Adipocyte (in vitro differentiated cells): ENCODE measurements around the gene C11orf21.
"Not testable (repeated sequence)": the region's sequence is repeated elsewhere in the genome, so short reads cannot be mapped to it uniquely, and the experiment has no call there.

ENCODE experiments used
- DNase-seq: peaks from one replicate; pipeline ENCODE4 v3.0.0-alpha.2; 2015; ENCODE audit warnings: low read depth
- H3K27me3 ChIP-seq: replicated peaks from 2 replicates; pipeline ENCODE4 v1.7.0; 2013; ENCODE audit warnings: mild to moderate bottlenecking, low read length, moderate library complexity; ENCODE audit not compliant: control insufficient read depth, insufficient read depth
- H3K36me3 ChIP-seq: 2 replicates; pipeline ENCODE4 v1.7.0; 2013; ENCODE audit warnings: low read length, mild to moderate bottlenecking, moderate library complexity; ENCODE audit not compliant: control insufficient read depth, insufficient read depth, severe bottlenecking
- H3K4me1 ChIP-seq: 2 replicates; pipeline ENCODE4 v1.7.0; 2013; ENCODE audit warnings: mild to moderate bottlenecking, low read length, moderate library complexity; ENCODE audit not compliant: control insufficient read depth, insufficient read depth
- H3K4me3 ChIP-seq: 2 replicates; pipeline ENCODE4 v1.7.0; 2013; ENCODE audit warnings: mild to moderate bottlenecking, low read length, moderate library complexity
- H3K9ac ChIP-seq: 2 replicates; pipeline ENCODE4 v1.7.0; 2013; ENCODE audit warnings: mild to moderate bottlenecking, low read length, moderate library complexity
- H3K9me3 ChIP-seq: 2 replicates; pipeline ENCODE4 v1.7.0; 2013; ENCODE audit warnings: mild to moderate bottlenecking, low read length, moderate library complexity; ENCODE audit not compliant: control insufficient read depth

C11orf21 gene

DNA sequence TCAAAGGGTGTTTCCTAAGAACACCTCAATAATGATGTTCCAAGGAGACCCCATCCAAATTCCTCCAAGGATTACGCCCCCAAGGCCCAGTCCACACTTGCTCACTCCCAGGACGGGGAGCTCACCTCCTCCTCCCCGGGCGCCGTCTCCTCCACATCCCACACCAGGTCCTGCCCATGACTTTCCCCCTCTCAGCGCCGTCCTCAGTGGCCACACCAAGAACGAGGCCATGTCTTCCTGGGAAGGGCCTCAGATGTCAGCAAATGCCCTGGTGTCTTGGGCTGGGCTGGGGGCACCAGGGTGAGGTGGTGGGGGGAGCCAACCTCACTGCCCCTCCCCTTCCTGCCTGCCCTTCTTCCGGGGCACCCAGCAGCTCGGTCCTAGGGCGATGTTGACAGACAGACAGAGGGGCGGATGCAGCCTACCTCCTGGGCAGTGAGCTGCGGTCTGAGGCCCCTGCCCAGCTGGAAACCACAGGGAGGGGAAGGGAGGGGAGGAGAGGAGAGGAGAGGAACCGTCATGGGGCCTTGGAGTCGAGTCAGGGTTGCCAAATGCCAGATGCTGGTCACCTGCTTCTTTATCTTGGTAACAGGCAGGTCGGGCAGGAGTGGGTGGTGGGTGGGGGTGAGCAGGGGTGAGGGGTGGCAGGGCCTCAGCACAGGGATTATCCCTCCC is at the start of gene C11orf21, which contains the start of gene TSPAN32:
Gene C11orf21, minus strand, starts transcription at position 288 of the 675 bp plus-strand sequence. Its CDS starts 110 bp downstream, at position 178.
Gene TSPAN32, plus strand, starts transcription at position 383 of the 675 bp plus-strand sequence. Its CDS starts 137 bp downstream, at position 520.
- Histone ChIP-seq H3K4me1 (peaks cover 12% of the 10 kb centered on the region), H3K36me3 (no peaks in the 10 kb centered on the region), H3K27me3 (peaks cover 23% of the 10 kb centered on the region), H3K4me3 (no peak within 1 kb of the TSS), H3K9me3 (no peaks in the 10 kb centered on the region), H3K9ac (no peak within 1 kb of the TSS)
- peak; percentile 23 for DNase-seq

DNA sequence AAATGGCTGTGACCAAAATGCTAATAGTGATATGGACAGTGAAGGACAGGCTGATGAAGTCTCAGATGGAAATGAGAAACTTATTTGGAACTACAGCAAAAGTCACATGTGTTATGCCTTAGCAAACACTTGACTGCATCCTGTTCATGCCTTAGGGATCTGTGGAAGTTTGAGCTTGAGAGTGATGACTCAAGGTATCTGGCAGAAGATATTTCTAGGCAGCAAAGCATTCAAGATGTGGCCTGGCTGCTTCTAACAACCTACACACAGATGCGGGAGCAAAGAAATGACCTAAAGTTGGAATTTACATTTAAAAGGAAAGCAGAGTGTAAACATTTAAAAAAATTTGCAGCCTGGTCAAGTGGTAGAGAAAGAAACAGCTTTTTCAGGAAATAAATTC is 47.3 kb upstream of the C11orf21 start:
- no peak overlapping the region for H3K9ac ChIP-seq
- peaks cover 35% of the 10 kb centered on the region for H3K9me3 ChIP-seq
- H3K4me3 ChIP-seq, result no peak overlapping the region
- DNase-seq, result no peak
- no peaks in the 10 kb centered on the region for H3K27me3 ChIP-seq
- H3K4me1 ChIP-seq, result no peaks in the 10 kb centered on the region
- no peaks in the 10 kb centered on the region for H3K36me3 ChIP-seq

DNA sequence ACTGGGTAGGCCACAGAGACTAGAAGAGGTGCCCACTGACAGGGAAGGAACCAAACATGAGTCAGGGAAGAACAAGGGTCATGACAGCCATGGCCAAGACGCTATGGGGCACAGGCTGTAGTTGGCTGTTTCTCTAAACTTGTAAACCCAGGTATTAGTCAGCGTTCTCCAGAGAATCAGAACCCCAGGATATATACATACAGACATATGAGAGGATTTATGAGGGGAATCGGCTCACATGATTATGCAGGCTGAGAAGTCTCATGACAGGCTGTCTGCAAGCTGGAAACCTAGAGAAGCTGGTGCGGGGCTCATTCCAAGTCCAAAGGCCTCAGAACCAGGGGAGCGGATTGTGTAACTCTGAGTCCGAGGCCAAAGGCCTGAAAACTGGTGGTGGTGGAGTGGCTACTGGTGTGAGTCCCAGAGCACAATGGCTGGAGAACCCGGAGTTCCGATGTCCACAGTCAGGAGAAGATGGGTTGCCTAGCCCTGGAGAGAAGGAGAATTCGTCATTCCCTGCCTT is 45.7 kb upstream of the C11orf21 start:
- Histone ChIP-seq H3K9ac (no peak overlapping the region), H3K9me3 (peaks cover 33% of the 10 kb centered on the region), H3K4me1 (peaks cover 5% of the 10 kb centered on the region), H3K36me3 (no peaks in the 10 kb centered on the region), H3K27me3 (no peaks in the 10 kb centered on the region), H3K4me3 (no peak overlapping the region)
- DNase-seq, result no peak

DNA sequence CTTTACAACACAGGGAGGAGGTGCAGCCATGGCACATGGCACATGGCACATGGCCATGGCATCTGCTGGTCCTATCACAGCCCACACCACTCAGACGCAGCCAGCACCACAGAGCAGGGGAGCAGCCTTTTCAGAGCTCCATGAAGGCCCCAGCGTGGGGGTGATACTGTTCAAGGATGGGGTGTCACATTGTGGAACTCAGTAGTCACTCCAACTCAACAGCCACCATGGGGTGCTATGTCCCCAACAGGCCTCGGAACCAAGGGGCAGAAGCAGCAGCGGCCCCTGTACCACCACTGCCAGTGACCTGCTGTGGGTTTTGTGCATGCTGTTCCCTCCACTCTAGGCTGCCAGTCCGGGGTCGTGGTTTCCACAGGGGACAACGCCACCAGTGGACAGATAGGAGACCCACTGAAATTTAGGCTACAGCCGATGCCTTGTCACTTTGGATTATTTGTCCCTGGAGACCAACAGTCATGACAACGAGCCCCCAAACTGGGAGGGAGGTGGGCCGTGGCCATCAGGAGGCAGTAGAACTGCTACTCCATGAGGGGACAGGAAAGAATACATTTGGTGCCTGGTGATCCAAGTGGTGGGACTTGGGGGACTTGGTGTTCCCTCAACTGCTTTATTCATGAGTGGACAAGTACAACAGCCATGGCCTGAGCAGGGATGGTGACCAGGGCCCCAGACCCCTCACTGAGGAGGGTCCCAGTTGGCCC is 45.0 kb upstream of the C11orf21 start:
- Histone ChIP-seq H3K27me3 (no peaks in the 10 kb centered on the region), H3K9me3 (peaks cover 27% of the 10 kb centered on the region), H3K4me1 (peaks cover 5% of the 10 kb centered on the region), H3K36me3 (no peaks in the 10 kb centered on the region), H3K4me3 (no peak overlapping the region), H3K9ac (no peak overlapping the region)
- DNase-seq, result no peak

DNA sequence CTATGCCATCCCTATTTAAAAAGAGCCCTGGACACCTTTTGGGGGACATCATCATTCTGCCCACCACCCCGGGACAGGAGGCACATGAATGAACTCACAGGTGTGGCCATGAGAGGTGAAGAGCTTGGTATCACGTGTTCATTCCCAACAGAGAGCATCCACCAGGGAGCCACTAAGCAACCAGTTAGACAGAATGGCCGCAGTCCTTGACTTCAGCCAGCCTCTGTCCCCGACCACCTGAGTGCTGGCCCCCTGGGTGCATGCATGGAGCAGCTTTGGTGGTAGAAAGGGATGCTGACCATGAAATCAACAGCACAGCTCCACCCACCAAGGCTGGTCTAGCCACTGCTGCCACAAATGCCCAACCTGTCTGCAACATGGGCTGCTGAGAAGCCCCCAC is 44.3 kb upstream of the C11orf21 start:
- DNase-seq, result no peak
- peaks cover 20% of the 10 kb centered on the region for H3K9me3 ChIP-seq
- no peak overlapping the region for H3K9ac ChIP-seq
- no peaks in the 10 kb centered on the region for H3K27me3 ChIP-seq
- peaks cover 5% of the 10 kb centered on the region for H3K4me1 ChIP-seq
- no peaks in the 10 kb centered on the region for H3K36me3 ChIP-seq
- H3K4me3 ChIP-seq, result no peak overlapping the region

DNA sequence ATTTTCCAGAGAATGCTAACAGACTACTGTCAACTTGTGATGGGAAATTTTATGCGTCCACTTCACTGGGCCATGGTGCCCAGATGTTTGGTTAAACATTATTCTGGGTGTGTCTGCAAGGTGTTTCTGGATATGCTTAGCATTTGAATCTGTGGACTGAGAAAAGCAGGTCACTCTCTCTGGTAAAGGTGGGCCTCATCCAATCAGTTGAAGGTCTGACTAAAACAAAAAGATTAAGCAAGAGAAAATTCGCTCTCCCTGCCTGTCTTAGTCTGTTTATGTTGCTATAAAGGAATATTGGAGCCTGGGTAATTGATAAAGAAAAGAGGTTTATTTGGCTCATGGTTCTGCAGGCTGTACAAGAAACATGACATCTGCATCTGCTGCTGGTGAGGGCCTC is 43.3 kb upstream of the C11orf21 start:
- Histone ChIP-seq H3K36me3 (no peaks in the 10 kb centered on the region), H3K27me3 (no peaks in the 10 kb centered on the region)
- DNase-seq, result no peak

DNA sequence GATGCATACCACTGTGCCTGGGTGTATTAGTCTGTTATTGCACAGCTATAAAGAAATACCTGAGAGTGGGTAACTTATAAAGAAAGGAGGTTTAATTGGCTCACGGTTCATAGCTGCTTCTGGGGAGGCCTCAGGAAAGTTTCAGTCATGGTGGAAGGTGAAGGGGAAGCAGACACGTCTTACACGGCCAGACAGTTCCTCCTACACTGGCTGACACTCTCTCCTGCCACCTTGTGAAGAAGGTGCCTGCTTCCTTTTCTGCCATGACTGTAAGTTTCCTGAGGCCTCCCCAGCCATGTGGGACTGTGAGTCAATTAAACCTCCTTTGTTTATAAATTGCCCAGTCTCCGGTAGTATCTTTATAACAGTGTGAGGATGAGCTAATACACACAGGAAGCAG is 41.8 kb upstream of the C11orf21 start:
- no peaks in the 10 kb centered on the region for H3K9me3 ChIP-seq
- DNase-seq, result no peak
- H3K9ac ChIP-seq, result no peak overlapping the region
- H3K36me3 ChIP-seq, result no peaks in the 10 kb centered on the region
- peaks cover 5% of the 10 kb centered on the region for H3K4me1 ChIP-seq
- H3K4me3 ChIP-seq, result no peak overlapping the region
- no peaks in the 10 kb centered on the region for H3K27me3 ChIP-seq

More for the DNA sequence above, 43.3 kb upstream of the C11orf21 start:
- Histone ChIP-seq H3K9ac (no peak overlapping the region), H3K4me3 (no peak overlapping the region), H3K4me1 (peaks cover 5% of the 10 kb centered on the region), H3K9me3 (peaks cover 10% of the 10 kb centered on the region)

DNA sequence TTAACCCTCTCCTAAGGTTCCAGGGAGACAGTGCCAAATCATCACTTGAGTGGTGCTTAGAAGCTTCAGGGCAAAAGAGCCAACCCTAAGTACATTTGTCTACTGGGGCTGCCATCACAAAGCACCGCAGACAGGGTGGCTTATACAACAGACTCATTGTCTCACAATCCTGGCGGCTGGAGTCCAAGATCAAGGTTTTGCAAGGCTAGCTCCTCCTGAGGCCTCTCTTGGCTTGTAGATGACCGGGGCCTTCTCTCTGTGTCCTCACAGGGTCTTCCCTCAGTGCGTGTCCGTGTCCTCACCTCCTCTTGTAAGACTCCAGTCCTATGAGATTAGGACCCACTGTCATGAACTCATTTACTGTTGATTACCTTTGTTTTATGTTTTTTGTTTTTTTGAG is 41.3 kb upstream of the C11orf21 start:
- no peak overlapping the region for H3K4me3 ChIP-seq
- no peaks in the 10 kb centered on the region for H3K36me3 ChIP-seq

DNA sequence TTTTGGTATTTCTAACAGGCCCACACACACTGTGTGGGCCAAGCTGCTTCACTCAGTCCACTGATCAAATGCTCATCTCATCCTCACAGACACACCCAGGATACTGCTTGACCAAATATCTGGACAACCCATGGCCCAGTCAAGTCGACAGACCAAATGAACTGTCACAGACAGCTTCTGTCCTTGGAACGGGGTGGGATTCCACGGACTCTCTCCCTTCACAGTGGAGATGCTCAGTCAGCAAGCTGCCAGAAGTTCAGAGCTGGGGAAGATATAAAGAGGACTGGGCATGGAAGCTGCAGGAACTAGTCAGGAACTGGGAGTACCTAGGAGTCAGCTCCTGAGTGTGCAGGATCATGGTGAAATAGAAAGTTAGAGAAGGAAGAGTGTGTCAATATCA is 40.8 kb upstream of the C11orf21 start:
- Histone ChIP-seq H3K27me3 (no peaks in the 10 kb centered on the region), H3K36me3 (no peaks in the 10 kb centered on the region), H3K4me1 (peaks cover 5% of the 10 kb centered on the region), H3K4me3 (no peak overlapping the region), H3K9me3 (no peaks in the 10 kb centered on the region), H3K9ac (no peak overlapping the region)
- no peak for DNase-seq

More for the DNA sequence above, 41.3 kb upstream of the C11orf21 start:
- Histone ChIP-seq H3K9me3 (no peaks in the 10 kb centered on the region), H3K4me1 (peaks cover 5% of the 10 kb centered on the region), H3K27me3 (no peaks in the 10 kb centered on the region), H3K9ac (no peak overlapping the region)
- DNase-seq, result no peak

DNA sequence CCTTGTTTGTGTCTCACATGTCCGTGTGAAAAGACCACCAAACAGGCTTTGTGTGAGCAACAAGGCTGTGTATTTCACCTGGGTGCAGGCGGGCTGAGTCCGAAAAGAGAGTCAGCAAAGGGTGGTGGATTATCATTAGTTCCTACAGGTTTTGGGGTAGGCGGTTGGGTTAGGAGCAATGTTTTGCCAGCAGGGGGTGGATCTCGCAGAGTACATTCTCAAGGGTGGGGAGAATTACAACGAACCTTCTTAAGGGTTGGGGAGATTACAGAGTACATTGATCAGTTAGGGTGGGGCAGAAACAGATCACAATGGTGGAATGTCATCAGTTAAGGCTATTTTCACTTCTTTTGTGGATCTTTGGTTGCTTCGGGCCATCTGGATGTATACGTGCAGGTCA is 37.0 kb upstream of the C11orf21 start:
- H3K9me3 ChIP-seq, H3K4me1 ChIP-seq, H3K27me3 ChIP-seq, H3K36me3 ChIP-seq, H3K9ac ChIP-seq, H3K4me3 ChIP-seq, DNase-seq: not testable (repeated sequence)

DNA sequence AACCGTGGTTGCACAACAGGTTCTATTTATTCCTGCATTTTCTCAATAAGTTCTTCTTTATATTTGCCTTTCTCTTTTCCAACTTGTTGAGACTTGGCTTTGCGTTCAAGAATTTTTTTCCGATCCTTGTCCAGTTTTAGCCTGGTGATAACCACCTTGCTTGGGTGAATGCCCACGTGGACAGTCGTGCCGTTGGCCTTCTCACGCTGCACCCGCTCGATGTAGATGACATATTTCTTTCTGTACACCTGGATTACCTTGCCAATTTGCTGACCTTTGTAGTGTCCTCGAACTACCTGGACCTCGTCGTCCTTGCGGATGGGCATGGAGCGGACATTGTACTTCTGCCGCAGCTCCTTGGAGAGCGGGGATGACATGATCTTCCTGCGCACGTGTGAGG is 33.6 kb upstream of the C11orf21 start:
- not testable (repeated sequence) for H3K36me3 ChIP-seq, H3K27me3 ChIP-seq, H3K4me3 ChIP-seq, H3K4me1 ChIP-seq, H3K9ac ChIP-seq, H3K9me3 ChIP-seq, DNase-seq
